Measurements from ENCODE around the gene SPAG7.

Gene SPAG7, protein sequence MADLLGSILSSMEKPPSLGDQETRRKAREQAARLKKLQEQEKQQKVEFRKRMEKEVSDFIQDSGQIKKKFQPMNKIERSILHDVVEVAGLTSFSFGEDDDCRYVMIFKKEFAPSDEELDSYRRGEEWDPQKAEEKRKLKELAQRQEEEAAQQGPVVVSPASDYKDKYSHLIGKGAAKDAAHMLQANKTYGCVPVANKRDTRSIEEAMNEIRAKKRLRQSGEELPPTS

DNA sequence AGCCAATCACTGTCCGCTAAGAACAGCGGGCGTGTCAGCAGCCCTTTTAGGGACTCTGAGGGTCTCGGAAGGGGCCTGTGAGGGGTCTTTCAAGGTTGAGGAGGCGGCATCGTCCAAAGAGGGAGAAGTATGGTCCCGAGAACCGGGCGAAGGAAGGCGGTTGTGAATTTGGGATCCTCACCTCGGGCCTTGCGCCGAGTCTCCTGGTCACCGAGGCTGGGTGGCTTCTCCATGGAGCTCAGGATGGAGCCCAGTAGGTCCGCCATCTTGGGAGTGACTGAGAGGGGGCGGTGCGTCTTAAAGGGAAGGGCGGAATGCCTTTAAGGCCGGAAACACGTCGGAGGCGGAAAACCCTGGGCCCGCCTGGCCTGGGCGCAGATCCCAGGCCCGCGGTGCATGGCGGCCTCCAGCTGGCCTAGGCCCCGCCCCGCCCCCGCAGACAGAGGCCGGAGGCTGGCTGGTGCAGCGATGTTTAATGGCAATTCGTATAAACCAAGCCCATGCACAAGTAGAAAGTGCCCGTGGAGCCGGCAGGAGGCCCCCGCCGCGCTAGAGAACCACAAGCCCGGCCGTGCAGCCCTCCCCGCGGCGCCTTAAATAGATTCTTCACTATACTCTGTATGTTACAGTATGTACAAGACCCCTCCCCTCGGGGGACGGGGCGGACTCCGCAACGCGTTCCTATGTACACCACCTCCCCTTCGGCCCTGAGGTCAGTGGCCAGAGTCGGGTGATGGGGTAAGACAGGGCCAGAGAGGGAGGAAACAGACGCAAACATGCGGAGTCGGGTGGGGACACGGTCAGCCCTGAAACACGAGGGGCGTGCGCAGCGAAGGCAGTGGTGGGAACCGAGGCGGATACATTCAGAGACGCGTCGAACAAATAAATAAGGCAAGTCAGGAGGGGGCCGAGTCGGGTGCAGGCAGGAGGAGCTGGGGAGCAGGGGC is at the start of gene SPAG7:
SPAG7 (minus strand) TSS at position 279 of the 947 bp plus-strand sequence; CDS start at position 266, 13 bp downstream.
- FAIRE-seq: no peak

DNA sequence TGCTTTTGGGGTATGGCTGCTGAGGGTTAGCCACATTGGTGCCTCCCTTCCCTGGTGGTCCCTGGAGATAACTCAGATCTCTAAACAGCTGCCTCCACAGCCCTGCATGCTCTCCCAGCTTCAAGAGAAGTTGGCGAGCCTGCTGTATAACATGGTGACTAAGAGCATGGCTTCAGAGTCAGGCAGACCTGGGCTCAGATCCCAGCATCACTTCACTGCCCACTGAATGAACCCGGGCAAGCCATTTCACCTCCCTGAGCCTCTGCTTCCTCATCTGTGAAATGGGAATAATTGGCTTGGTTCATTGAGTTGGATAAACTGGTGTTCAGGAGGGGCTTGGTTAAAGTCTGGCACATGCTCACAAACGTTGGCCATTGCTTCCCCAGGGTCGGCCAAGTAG is 46.7 kb upstream of the SPAG7 start:
- FAIRE-seq: no peak

DNA sequence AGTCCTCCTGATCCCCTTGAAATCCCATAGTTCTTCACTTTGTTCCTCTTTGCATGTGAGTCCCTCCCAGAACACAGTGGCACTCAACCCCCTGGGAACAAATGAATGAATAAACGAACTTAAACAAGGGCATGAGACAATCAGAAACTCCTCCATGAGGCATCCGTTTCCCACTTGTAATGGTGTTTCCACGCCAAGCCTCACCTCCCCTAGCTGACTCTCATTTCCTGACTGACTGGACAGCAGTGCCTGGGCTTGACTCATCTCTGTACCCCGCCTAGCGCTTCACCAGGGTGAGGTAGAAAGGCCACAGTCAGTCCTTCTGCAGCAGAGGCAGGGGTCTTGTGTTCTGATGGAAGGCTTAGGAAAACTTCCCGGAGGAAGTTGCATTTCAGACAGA is 44.3 kb upstream of the SPAG7 start:
- no peak for FAIRE-seq

DNA sequence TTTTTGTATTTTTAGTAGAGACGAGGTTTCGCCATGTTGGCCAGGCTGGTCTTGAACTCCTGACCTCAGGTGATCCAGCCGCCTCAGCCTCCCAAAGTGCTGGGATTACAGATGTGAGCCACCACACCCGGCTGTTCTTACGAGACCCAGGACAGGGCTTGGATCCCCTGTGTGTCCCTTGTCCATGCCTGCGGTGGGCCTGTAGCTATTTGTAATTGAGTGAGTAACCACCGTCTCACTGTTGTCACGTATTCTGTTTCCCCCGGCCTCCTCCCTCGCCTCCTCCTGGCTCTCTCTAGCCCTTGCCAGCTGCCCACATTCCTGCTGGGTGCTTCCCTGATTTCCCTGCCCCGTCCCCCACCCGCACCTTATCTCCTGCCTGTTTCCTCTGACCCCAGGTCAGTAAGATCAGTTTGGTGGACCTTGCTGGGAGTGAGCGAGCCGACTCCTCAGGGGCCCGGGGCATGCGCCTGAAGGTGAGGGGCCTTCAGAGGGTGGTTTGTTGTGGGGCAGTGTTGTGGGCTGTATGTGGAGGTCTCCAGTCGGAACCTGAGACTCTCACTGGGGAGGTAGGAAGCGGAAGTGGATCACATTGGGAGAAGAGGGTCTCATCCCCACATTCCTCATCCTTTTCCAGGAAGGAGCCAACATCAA is 35.7 kb upstream of the SPAG7 start:
- FAIRE-seq: no peak

DNA sequence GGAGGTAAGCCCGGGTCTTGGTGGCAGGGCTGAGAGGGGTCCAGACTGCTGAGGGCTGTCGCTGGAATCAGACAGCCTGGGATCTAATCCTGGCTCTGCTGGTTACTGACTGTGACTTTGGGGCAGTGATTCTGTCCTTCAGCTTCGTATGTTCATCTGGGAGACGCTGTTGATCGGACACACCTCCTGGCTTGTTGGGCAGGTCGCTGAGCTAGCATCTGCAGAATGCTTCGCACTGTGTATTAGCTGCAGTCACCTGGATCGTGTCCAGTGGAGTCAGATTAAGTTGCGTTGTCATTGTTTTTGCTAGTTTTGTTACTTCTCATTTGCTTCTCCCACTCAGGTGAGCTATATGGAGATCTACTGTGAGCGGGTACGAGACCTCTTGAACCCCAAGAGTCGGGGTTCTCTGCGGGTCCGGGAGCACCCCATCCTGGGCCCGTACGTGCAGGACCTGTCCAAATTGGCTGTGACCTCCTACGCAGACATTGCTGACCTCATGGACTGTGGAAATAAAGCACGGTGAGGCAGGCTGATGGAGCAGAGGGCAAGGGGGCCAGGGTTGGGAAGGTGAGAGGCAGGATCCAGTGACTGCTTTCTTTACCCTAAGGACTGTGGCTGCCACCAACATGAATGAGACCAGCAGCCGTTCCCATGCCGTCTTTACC is 34.6 kb upstream of the SPAG7 start:
- FAIRE-seq: no peak

DNA sequence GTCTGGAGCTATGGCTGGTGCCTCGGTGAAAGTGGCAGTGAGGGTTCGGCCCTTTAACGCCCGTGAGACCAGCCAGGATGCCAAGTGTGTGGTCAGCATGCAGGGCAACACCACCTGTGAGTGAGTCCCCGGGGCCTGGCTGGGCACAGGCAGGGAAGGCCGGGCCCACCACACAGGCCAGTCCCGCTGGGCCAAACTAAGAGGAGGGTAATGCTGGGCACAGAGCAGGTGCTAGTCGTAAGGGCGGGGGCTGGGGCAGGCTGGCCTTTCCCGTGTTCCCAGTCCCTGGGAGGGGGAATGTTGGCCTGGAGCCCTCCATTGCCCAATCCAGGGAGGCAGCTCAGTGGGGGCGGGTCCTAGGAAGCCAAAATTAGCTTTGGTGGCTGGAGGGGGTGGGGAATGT is 32.6 kb upstream of the SPAG7 start:
- FAIRE-seq: no peak

DNA sequence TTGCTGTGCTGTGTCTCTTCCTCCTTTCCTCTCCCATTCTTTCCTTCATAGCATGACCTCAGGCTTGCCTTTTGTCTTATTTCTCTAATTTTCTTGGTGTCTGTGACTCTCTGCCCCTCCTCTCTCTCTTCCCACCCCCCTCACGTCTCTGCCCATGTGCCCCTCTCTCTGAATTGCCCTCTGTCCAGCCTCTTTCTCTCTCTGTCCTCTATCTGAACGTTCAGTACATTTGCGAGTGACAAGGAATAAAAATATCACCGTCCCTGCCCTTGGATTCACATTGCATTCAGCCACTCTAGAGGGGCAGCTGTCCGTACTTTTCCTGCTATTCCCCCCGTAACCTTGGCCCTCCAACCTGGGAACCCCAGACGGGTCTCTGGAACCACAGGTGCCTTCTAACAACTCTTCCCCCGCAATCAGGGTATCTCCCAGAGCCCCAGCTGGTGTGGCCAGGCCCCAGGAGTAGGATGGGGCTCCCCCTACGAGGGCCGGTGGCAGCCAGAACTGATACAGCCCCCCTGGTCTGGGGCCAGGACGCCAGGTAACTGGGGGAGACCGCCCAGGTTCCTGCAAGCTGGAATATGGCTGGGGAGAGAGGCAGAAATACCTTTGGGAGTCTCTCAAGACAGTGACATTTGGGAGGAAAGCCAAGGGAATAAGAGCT is 31.9 kb upstream of the SPAG7 start:
- FAIRE-seq: no peak

DNA sequence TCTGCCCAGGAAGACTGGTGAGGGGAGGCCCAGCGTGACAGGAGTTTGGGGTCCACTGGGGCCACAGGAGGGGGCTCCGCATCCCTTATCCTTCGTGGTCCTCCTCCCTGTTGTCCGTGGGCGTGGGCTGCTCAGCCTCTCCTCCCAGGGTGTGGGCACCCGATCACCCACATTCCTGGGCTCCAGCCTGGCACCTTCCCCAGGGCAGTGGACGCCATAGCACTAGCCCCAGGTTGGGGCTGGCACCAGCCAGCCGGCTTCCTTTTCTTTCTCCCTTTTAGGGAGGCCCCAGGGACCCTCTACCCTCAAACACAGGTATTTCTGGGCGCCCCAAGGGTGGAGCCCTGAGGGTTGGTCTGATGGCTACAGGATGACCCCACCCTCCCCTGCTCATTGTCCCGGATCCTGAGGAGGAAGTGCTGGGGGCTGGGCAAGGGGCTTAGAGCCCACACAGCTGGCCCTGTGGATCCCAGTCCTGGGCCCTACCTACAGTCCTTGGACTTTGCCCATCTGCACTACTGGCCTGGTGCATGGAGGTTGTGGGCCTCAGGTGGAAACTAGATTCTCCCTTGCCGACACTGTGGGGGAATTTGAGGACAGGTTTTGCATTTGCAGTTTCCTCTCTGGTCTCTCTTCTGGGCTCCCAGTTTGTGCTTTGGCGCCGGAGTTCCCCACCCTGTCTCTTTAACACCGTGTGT is 31.3 kb upstream of the SPAG7 start:
- no peak for FAIRE-seq

DNA sequence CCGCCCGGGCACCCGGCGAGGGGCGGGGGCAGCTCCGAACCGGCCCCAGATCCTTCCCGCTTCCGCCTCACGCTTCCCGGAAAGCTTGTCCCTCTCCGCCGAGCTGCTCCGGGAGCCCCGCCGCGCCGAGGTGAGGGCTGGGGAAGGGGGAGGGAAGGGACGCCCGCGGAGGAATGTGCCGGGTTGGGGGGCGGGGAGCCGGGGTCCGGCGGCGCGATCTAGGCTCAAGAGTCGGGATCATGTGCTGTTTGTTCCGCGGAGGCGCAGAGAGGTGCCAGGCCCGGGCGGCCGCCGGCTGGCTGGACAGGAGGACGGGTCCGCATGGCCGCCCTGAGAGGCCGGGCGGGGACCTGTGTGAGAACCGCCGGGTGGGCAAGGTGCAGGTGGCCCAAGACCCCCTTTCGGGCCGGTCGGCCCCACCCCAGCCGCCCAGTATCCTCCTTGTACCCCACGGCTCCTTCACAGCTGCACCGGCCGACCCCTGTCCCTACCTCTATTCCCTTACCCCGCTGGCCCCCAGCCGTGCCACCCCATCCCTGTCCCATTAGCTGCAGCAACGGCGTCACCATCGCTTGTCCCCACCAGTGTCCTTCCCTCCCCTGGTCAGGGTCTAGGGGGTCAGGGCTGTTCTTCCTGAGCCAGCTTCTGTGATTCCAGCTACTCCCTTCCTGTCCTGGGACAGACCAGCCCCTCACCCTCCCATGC is 30.6 kb upstream of the SPAG7 start:
- no peak for FAIRE-seq

DNA sequence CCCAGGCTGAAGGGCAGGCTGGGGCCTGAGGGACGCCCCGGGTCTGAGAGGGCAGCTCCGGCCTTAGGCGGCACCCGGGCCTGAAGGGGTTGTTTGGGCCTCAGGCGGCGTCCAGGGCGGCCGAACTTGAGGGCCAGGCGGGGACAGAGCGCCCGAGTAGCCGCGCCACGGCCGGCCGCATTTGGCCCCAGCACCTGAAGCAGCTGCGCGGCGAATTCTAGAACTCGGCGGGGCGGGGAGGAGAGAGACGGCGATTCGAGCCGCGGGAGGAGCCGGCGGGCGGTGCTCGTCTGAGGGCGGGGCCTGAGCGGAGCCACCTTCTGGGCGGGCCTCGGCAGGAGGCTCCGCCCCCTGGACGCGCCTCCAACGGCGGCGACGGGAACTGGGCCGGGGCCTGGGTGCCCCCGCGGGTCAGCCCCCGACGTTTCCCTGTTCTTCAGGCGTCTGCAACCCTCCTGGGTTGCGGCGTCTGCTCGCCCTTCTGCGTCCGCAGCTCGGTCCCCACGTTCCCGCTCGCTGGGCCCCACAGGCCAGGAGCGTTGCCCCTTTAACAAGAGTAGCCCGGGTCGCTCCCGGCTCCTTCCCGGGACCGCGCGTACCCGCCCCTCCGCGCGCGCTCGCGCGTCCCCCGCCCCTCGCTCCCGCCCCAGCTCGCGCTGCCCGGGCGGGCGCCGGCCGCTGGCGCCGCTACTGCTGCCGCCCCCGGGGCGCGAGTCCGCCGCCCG is 29.8 kb upstream of the SPAG7 start, which contains the start of the genes INCA1 and KIF1C:
INCA1 (minus strand) TSS at position 221 of the 725 bp plus-strand sequence. CDS start 3,085 bp downstream, outside the sequence.
KIF1C (plus strand) TSS at position 649 of the 725 bp plus-strand sequence. CDS start 2,297 bp downstream, outside the sequence.
- peak; percentile 56 for FAIRE-seq

DNA sequence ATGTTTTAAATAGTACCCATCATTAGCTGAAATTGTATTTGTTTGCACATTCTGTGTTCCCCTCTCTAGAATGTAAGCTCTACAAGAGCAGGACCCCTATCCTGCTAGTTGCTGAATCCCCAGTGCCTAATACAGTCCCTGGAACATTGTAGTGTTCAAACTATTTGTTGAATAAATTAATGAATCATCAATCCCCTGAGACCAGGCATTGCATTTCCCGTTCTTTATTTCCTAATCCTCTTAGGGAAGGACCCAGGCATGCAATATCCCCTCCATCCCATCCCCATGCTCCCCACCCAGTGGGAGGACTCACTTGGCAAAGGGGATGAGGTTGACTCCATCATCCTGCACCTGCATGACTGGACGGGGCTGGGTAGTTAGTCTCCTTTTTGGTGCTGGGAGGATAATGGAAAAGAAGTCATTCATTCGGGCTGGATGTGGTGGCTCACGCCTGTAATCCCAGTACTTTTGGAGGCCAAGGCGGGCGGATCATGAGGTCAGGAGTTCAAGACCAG is 26.5 kb upstream of the SPAG7 start:
- no peak for FAIRE-seq

DNA sequence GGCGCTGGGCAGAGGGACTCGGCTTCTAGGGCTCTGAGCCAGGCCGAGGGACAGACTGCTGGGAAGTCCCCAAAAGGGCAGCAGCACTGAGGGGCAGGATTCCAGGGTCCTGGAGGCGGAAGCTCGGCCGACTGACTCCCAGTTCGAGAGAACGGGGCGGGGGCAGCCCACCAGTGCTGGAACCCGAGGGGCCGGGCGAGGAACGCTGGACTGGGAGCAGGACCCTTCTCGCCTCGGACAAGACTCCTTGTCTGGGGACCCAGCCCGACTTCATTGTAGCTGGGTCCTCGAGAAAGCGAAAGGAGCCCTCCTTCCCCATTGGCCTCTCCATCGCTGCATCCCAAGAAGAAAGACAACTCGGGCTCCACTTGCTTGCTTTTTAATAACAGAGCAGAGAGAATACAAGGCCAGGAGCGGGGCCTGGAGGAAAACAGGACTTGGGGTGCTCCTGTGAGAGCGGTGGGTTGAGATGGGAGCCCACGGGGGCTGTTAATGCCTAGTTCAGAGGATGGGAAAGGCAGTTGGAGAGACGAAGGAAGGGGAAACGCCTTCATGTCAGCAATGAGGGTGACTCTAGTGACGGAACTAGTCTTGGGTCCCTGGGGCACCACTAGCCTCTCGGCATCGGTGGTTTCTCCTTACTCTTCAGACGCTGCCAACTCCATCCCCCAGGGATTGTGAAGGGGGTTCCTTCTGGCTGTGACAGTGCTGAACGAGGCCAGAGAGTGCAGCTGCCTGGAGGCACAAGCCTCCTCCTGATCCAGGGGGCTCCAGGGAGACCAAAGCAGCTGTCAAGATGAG is 20.4 kb upstream of the SPAG7 start:
- no peak for FAIRE-seq

DNA sequence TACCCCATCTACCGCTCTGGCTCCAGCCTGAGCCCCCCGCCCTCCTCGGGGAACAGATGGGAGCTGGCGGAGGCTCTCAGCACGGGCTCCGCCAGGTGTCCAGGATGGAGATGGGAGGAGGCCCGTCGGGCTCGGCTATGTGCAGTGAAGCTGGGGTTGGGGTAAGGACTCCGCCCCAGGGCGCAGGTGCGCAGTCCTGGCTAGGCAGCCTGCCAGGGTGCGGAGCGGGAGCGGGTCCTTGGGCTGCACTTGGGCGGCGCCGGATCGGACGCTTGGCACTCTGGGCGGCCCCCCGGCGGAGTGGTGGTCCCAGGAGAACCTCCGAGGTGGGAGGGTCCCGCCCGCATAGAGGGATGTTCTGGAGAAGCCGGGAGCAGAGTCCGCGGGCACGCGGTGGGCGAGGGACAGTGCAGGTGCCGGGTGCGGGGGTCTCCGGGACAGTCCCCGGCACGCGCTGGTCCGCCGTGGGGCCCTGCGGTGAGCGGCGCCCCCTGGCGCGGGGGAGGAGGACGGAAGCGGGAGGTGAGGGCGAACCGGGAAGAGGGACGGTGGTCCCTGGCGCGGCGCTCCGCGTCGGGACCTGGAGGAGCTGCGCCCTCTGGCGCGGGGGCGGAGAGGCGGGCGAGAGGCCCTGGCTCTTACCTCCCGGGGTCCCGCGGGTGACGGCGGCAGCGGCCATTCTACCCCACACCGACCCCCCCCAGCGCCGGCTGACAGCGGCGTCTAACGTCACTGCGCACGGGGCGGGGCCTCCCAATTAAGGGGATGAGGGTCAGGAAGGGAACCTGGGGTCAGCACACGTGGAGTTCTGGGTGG is 19.5 kb upstream of the SPAG7 start, which contains the start of gene CAMTA2:
CAMTA2 (minus strand) TSS at position 725 of the 816 bp plus-strand sequence. CDS start 1,453 bp downstream, outside the sequence.
- FAIRE-seq: peak; percentile 79

DNA sequence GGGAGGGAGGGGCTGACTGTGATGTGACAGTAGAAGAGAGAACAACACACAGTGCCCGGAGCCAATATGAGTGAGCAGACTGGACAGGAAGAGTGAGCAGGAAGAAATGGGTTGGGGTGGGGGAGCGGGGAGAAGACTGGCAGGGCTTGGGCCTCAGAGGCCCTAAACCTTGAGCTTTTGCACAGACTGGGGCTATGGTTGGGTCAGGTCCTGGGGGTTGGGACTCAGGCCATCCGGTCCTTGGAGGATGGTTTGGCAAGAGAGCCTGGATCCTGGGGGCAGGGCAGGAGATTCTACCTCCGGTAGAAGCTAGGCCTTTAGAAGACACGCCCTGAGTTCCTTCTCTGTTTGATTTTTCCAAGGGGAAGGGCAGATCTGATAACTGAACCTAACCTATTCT is 18.8 kb upstream of the SPAG7 start:
- no peak for FAIRE-seq

DNA sequence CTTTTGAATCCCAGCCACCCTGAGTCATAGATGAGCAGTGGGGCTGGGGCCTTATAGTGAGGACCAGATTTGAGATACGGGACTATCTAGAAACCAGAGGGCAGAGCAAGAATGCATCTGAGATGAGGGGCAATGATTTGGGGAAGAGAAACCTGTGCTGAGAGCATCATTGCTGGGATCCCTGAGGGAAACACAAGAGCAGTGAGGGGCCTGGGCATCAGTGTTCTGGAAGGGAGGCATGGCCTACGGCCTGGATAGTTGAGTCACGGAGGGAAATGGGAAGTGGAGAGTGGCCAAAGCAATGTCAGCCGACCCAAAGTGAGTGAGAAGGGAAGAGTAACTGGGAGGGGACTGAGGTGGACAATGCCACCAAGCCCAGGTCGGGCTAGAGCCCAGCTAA is 14.7 kb upstream of the SPAG7 start:
- no peak for FAIRE-seq

DNA sequence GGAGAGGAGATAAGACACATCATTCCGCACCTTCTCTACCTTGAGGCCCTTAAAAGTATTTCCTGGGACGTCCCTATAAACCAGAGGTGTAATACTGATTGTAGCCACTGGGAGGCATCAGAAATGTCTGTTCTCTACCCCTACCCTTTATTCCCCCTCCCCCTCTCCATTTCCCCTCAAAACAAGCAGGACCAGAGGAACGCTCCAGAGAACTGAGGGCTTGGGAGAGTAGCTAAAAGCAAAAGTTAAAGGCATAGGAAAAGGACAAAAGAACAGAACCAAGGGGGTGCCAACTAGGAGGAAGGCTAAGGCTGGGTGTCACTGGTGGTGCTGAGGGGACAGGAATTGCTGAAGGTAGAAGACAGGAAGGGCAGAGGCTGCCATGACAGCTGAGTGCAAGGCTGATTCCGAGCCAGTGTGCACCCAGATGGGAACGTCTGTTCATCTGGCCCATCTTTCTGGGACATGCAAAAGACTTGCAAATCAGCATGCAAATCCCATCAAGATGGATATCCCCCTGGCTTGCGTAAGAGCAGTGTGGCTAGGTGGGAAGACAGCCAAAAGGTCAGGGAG is 13.1 kb upstream of the SPAG7 start:
- FAIRE-seq: peak; percentile 78

DNA sequence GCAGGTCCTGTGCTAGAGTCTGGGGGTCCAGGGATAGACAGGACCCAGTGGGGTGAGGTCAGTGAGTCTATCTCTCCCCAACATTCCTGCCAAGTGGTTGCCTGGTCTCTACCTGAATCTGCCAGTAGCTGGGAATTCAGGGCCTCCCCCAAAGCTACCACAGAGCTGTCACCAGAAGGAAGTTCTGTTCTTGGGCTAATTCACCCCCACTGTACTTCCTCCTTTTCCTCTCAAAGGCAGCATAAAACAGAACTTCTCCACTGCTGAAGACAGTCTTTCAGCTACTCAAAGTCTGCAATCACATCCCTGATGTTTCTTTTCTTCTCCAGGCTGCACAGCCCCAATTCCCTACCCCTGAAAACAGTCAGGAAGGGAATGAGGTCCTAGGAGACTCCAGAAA is 11.1 kb upstream of the SPAG7 start:
- FAIRE-seq: no peak
